NCI-H2196 treated with DMSO at 0.1 percent for 48 hours (cell line): ENCODE results near the gene PDE1A.
"Not testable (repeated sequence)": the region's sequence is repeated elsewhere in the genome, so short reads cannot be mapped to it uniquely, and the experiment has no call there.

Experiments used
- DNase-seq: peaks from one replicate; lab custom pipeline; 2025; ENCODE audit not compliant: unreplicated experiment; lab: John Stamatoyannopoulos, UW

PDE1A gene

GRCh38 chr2:182410120-182410519 lies 16.7 kb downstream of the PDE1A start:
- DNase-seq, result no peak

- no peak for DNase-seq
These were observed 20.6 kb downstream of the PDE1A start for GRCh38 chr2:182406221-182406620.

GRCh38 chr2:182404975-182405561 lies 21.8 kb downstream of the PDE1A start:
- no peak for DNase-seq

- DNase-seq, result no peak
These were observed 22.7 kb downstream of the PDE1A start for GRCh38 chr2:182404092-182404491.

- DNase-seq, result no peak
These were observed 33.5 kb downstream of the PDE1A start for GRCh38 chr2:182393270-182393760.

- no peak for DNase-seq
These were observed 35.4 kb downstream of the PDE1A start for GRCh38 chr2:182391443-182391842.

- not testable (repeated sequence) for DNase-seq
These were observed 40.5 kb downstream of the PDE1A start for GRCh38 chr2:182386267-182386880.

GRCh38 chr2:182384860-182385259 lies 42.0 kb downstream of the PDE1A start:
- DNase-seq, result no peak

GRCh38 chr2:182381225-182381624 lies 45.6 kb downstream of the PDE1A start:
- no peak for DNase-seq

GRCh38 chr2:182379241-182379640 lies 47.6 kb downstream of the PDE1A start:
- peak; percentile 19 for DNase-seq

- DNase-seq, result no peak
These were observed 48.1 kb downstream of the PDE1A start for GRCh38 chr2:182378759-182379158.

GRCh38 chr2:182377467-182377866 lies 49.4 kb downstream of the PDE1A start:
- no peak for DNase-seq

- DNase-seq, result no peak
These were observed 51.0 kb downstream of the PDE1A start for GRCh38 chr2:182375862-182376261.

- DNase-seq, result no peak
These were observed 54.2 kb downstream of the PDE1A start for GRCh38 chr2:182372661-182373060.

GRCh38 chr2:182368996-182369395 lies 57.8 kb downstream of the PDE1A start:
- DNase-seq, result no peak

GRCh38 chr2:182368446-182368845 lies 58.4 kb downstream of the PDE1A start:
- DNase-seq, result no peak

GRCh38 chr2:182367401-182367800 lies 59.4 kb downstream of the PDE1A start:
- DNase-seq, result no peak

- no peak for DNase-seq
These were observed 60.2 kb downstream of the PDE1A start for GRCh38 chr2:182366628-182367027.

GRCh38 chr2:182365855-182366254 lies 61.0 kb downstream of the PDE1A start:
- DNase-seq, result no peak

- DNase-seq, result no peak
These were observed 65.4 kb downstream of the PDE1A start for GRCh38 chr2:182361477-182361876.

GRCh38 chr2:182360663-182361260 lies 66.1 kb downstream of the PDE1A start:
- DNase-seq, result no peak

GRCh38 chr2:182359990-182360662 lies 66.7 kb downstream of the PDE1A start:
- no peak for DNase-seq
